WTC11 (cell line): ENCODE data around the gene TNRC18. TPM values are rescaled to one million over a fixed set of nuclear protein-coding genes. Genes with fewer than 3 reads are reported as not detected.
A peak's percentile ranks its signal among the peaks of the same experiment; 100 is the strongest.

ENCODE experiments used
- ATAC-seq: fragments of 200-7000 bp; cut with Tn5 transposase; 2 replicates; pipeline ENCODE4 v1.10.0; 2021; ENCODE audit warnings: mild to moderate bottlenecking, moderate library complexity
- Bru-seq: library from RNA; stranded (reverse); fragments of 400-500 nt; gene quantifications from one replicate; lab custom pipeline; 2021; lab: Mats Ljungman, UMichigan
- CTCF ChIA-PET: fragments of 300-600 bp; sonication (Branson Sonifier 250); formaldehyde crosslinking; loops from one replicate; lab custom pipeline; 2021; ENCODE audit warnings: antibody characterized with exemption; lab: Charles Lee
- POLR2A ChIA-PET: fragments of 350-600 bp; sonication (Branson Sonifier 250); formaldehyde crosslinking; loops from one replicate; lab custom pipeline; 2021; ENCODE audit warnings: antibody characterized with exemption; lab: Charles Lee
- DNase-seq: peaks from one replicate; pipeline ENCODE4 v3.0.0; 2021; ENCODE audit warnings: low spot score
- H3K27ac Mint-ChIP-seq: 2 replicates; pipeline ENCODE4 v1.8.0; 2021; ENCODE audit warnings: mixed read lengths
- H3K27me3 Mint-ChIP-seq: 2 replicates; pipeline ENCODE4 v1.8.0; 2021; ENCODE audit warnings: low read depth, mild to moderate bottlenecking, moderate library complexity, mixed read lengths
- H3K36me3 Mint-ChIP-seq: 2 replicates; pipeline ENCODE4 v1.8.0; 2021; ENCODE audit warnings: mixed read lengths
- H3K4me1 Mint-ChIP-seq: 2 replicates; pipeline ENCODE4 v1.8.0; 2022; ENCODE audit warnings: mixed read lengths
- H3K4me3 Mint-ChIP-seq: 2 replicates; pipeline ENCODE4 v1.8.0; 2021; ENCODE audit warnings: mild to moderate bottlenecking, moderate library complexity, mixed read lengths
- H3K9me3 Mint-ChIP-seq: 2 replicates; pipeline ENCODE4 v1.8.0; 2021; ENCODE audit warnings: mixed read lengths
- ELF4 ChIP-seq: sonication (generic); formaldehyde crosslinking; IDR thresholded peaks from 2 replicates; pipeline ENCODE4 v1.8.1; 2022; ENCODE audit warnings: low read depth, mild to moderate bottlenecking, moderate library complexity, missing genetic modification reagents
- ESRRA ChIP-seq: sonication (generic); formaldehyde crosslinking; IDR thresholded peaks from 2 replicates; pipeline ENCODE4 v1.8.1; 2022; ENCODE audit warnings: mild to moderate bottlenecking, missing genetic modification reagents, borderline replicate concordance
- KAT7 ChIP-seq: sonication (generic); formaldehyde crosslinking; IDR thresholded peaks from 2 replicates; pipeline ENCODE4 v1.8.1; 2023; ENCODE audit warnings: missing genetic modification reagents, mild to moderate bottlenecking, borderline replicate concordance
- RELA ChIP-seq: sonication (generic); formaldehyde crosslinking; IDR thresholded peaks from 2 replicates; pipeline ENCODE4 v1.8.1; 2022; ENCODE audit warnings: missing genetic modification reagents, mild to moderate bottlenecking, borderline replicate concordance
- SMAD3 ChIP-seq: sonication (generic); formaldehyde crosslinking; IDR thresholded peaks from 2 replicates; pipeline ENCODE4 v1.8.0; 2022; ENCODE audit warnings: missing genetic modification reagents, mild to moderate bottlenecking, borderline replicate concordance
- ZNF219 ChIP-seq: sonication (generic); formaldehyde crosslinking; IDR thresholded peaks from 2 replicates; pipeline ENCODE4 v1.8.0; 2023; ENCODE audit warnings: missing genetic modification reagents, mild to moderate bottlenecking, borderline replicate concordance
- long read RNA-seq, 3 experiments: library from RNA in 1 of 3; library from capped mRNA in 1 of 3; library from polyadenylated mRNA in 1 of 3; unstranded in 2 of 3; stranded (forward) in 1 of 3; transcript quantifications; one replicate each; pipeline ENCODE4 v2.0.0, GENCODE V29; 2021
- total RNA-seq: library from RNA; stranded (reverse); gene quantifications from 3 replicates; pipeline ENCODE4 v1.2.3, GENCODE V29; 2021
- TF ChIP-seq, protein P1 (sequence below): sonication (generic); formaldehyde crosslinking; IDR thresholded peaks from 2 replicates; pipeline ENCODE4 v1.8.0; 2023; ENCODE audit warnings: missing genetic modification reagents
- TF ChIP-seq, protein P2 (sequence below): sonication (generic); formaldehyde crosslinking; conservative IDR thresholded peaks from 2 replicates; pipeline ENCODE4 v1.8.1; 2023; ENCODE audit warnings: mild to moderate bottlenecking, low read depth, missing genetic modification reagents, moderate library complexity
- TF ChIP-seq, protein P3 (sequence below): sonication (generic); formaldehyde crosslinking; IDR thresholded peaks from 2 replicates; pipeline ENCODE4 v1.8.1; 2023; ENCODE audit warnings: mild to moderate bottlenecking, missing genetic modification reagents, borderline replicate concordance
- TF ChIP-seq, protein P4 (sequence below): sonication (generic); formaldehyde crosslinking; IDR thresholded peaks from 2 replicates; pipeline ENCODE4 v1.8.1; 2023; ENCODE audit warnings: mild to moderate bottlenecking, moderate library complexity, missing genetic modification reagents
- TF ChIP-seq, protein P5 (sequence below): sonication (generic); formaldehyde crosslinking; IDR thresholded peaks from 2 replicates; pipeline ENCODE4 v1.8.0; 2022; ENCODE audit warnings: mild to moderate bottlenecking, missing genetic modification reagents
- TF ChIP-seq, protein P6 (sequence below): fragments of 250-450 bp; sonication (Bioruptor Pico); conservative IDR thresholded peaks from 2 replicates; pipeline ENCODE4 v1.9.0; 2021; ENCODE audit warnings: mild to moderate bottlenecking

Gene TNRC18, protein sequence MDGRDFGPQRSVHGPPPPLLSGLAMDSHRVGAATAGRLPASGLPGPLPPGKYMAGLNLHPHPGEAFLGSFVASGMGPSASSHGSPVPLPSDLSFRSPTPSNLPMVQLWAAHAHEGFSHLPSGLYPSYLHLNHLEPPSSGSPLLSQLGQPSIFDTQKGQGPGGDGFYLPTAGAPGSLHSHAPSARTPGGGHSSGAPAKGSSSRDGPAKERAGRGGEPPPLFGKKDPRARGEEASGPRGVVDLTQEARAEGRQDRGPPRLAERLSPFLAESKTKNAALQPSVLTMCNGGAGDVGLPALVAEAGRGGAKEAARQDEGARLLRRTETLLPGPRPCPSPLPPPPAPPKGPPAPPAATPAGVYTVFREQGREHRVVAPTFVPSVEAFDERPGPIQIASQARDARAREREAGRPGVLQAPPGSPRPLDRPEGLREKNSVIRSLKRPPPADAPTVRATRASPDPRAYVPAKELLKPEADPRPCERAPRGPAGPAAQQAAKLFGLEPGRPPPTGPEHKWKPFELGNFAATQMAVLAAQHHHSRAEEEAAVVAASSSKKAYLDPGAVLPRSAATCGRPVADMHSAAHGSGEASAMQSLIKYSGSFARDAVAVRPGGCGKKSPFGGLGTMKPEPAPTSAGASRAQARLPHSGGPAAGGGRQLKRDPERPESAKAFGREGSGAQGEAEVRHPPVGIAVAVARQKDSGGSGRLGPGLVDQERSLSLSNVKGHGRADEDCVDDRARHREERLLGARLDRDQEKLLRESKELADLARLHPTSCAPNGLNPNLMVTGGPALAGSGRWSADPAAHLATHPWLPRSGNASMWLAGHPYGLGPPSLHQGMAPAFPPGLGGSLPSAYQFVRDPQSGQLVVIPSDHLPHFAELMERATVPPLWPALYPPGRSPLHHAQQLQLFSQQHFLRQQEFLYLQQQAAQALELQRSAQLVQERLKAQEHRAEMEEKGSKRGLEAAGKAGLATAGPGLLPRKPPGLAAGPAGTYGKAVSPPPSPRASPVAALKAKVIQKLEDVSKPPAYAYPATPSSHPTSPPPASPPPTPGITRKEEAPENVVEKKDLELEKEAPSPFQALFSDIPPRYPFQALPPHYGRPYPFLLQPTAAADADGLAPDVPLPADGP (N-terminal part only)
- 29.1 to 55.0 TPM (median 34.2 TPM) in 3 replicates for total RNA-seq
- percentile 48 among the genes with signal in this experiment for Bru-seq, nascent RNA
- long read RNA-seq, experiment 1, partial matches to known transcripts = 12 of 12 reads
- long read RNA-seq, experiment 1, other reads (novel, unspliced or antisense) = 0 of 12 reads
- long read RNA-seq, experiment 2, partial matches to known transcripts = 13 of 28 reads
- long read RNA-seq, experiment 2, other reads (novel, unspliced or antisense) = 15 of 28 reads
- long read RNA-seq, experiment 3 = 0 reads

DNA sequence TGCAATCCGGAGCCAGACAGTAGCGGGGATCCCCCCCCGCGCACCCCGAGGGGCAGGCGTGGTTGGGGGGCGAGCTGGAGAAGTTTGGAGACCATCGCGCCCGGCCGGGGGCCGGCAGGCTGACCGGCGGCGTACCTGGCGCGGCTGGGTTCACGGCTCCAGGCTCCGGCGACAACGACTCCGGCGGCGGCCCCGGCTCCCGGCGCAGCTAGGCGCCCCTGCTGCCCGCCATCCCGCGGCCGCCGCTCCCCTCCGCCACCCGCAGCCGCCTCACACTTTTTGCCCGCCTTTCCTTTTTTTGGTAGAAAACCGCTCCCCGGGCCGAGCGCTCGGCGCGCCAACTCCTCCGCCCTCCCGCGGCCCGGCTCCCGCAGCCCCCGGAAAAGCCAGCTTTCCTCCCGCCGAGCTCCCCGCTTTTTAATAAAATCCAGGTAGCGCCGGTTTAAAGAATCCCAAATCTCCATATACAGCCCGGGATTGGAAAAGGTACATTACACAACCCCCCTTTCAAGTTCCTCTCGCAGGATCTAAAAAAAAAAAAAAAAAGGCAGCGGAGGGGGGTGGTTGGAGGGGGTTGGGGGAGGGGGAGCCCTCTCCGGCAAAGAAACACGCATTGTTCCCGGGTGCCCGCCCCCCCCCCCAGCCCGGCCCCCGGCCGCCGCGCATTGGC lies at the start of gene TNRC18:
TNRC18 (minus strand) TSS at position 529 of the 670 bp plus-strand sequence. CDS start 2,588 bp downstream, outside the sequence.
- Mint-ChIP-seq H3K4me3 (peak within 1 kb of the TSS; percentile 88), H3K9me3 (no peaks in the 10 kb centered on the region), H3K27me3 (peaks cover 67% of the 10 kb centered on the region), H3K4me1 (peaks cover 11% of the 10 kb centered on the region), H3K36me3 (no peaks in the 10 kb centered on the region), H3K27ac (peak within 1 kb of the TSS; percentile 97)
- TF ChIP-seq, protein P1, sequence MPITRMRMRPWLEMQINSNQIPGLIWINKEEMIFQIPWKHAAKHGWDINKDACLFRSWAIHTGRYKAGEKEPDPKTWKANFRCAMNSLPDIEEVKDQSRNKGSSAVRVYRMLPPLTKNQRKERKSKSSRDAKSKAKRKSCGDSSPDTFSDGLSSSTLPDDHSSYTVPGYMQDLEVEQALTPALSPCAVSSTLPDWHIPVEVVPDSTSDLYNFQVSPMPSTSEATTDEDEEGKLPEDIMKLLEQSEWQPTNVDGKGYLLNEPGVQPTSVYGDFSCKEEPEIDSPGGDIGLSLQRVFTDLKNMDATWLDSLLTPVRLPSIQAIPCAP (CRISPR knock-in tag) = no peak
- TF ChIP-seq ESRRA (no peak), SMAD3 (CRISPR knock-in tag) (no peak), ZNF219 (no peak), KAT7 (CRISPR knock-in tag) (no peak), ELF4 (CRISPR knock-in tag) (no peak), RELA (CRISPR knock-in tag) (no peak)
- TF ChIP-seq, protein P2, sequence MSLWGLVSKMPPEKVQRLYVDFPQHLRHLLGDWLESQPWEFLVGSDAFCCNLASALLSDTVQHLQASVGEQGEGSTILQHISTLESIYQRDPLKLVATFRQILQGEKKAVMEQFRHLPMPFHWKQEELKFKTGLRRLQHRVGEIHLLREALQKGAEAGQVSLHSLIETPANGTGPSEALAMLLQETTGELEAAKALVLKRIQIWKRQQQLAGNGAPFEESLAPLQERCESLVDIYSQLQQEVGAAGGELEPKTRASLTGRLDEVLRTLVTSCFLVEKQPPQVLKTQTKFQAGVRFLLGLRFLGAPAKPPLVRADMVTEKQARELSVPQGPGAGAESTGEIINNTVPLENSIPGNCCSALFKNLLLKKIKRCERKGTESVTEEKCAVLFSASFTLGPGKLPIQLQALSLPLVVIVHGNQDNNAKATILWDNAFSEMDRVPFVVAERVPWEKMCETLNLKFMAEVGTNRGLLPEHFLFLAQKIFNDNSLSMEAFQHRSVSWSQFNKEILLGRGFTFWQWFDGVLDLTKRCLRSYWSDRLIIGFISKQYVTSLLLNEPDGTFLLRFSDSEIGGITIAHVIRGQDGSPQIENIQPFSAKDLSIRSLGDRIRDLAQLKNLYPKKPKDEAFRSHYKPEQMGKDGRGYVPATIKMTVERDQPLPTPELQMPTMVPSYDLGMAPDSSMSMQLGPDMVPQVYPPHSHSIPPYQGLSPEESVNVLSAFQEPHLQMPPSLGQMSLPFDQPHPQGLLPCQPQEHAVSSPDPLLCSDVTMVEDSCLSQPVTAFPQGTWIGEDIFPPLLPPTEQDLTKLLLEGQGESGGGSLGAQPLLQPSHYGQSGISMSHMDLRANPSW = no peak
- TF ChIP-seq, protein P3, sequence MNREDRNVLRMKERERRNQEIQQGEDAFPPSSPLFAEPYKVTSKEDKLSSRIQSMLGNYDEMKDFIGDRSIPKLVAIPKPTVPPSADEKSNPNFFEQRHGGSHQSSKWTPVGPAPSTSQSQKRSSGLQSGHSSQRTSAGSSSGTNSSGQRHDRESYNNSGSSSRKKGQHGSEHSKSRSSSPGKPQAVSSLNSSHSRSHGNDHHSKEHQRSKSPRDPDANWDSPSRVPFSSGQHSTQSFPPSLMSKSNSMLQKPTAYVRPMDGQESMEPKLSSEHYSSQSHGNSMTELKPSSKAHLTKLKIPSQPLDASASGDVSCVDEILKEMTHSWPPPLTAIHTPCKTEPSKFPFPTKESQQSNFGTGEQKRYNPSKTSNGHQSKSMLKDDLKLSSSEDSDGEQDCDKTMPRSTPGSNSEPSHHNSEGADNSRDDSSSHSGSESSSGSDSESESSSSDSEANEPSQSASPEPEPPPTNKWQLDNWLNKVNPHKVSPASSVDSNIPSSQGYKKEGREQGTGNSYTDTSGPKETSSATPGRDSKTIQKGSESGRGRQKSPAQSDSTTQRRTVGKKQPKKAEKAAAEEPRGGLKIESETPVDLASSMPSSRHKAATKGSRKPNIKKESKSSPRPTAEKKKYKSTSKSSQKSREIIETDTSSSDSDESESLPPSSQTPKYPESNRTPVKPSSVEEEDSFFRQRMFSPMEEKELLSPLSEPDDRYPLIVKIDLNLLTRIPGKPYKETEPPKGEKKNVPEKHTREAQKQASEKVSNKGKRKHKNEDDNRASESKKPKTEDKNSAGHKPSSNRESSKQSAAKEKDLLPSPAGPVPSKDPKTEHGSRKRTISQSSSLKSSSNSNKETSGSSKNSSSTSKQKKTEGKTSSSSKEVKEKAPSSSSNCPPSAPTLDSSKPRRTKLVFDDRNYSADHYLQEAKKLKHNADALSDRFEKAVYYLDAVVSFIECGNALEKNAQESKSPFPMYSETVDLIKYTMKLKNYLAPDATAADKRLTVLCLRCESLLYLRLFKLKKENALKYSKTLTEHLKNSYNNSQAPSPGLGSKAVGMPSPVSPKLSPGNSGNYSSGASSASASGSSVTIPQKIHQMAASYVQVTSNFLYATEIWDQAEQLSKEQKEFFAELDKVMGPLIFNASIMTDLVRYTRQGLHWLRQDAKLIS = no peak
- TF ChIP-seq, protein P4, sequence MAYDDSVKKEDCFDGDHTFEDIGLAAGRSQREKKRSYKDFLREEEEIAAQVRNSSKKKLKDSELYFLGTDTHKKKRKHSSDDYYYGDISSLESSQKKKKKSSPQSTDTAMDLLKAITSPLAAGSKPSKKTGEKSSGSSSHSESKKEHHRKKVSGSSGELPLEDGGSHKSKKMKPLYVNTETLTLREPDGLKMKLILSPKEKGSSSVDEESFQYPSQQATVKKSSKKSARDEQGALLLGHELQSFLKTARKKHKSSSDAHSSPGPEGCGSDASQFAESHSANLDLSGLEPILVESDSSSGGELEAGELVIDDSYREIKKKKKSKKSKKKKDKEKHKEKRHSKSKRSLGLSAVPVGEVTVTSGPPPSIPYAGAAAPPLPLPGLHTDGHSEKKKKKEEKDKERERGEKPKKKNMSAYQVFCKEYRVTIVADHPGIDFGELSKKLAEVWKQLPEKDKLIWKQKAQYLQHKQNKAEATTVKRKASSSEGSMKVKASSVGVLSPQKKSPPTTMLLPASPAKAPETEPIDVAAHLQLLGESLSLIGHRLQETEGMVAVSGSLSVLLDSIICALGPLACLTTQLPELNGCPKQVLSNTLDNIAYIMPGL = no peak
- TF ChIP-seq, protein P5, sequence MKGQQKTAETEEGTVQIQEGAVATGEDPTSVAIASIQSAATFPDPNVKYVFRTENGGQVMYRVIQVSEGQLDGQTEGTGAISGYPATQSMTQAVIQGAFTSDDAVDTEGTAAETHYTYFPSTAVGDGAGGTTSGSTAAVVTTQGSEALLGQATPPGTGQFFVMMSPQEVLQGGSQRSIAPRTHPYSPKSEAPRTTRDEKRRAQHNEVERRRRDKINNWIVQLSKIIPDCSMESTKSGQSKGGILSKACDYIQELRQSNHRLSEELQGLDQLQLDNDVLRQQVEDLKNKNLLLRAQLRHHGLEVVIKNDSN (CRISPR knock-in tag) = no peak
- TF ChIP-seq, protein P6, sequence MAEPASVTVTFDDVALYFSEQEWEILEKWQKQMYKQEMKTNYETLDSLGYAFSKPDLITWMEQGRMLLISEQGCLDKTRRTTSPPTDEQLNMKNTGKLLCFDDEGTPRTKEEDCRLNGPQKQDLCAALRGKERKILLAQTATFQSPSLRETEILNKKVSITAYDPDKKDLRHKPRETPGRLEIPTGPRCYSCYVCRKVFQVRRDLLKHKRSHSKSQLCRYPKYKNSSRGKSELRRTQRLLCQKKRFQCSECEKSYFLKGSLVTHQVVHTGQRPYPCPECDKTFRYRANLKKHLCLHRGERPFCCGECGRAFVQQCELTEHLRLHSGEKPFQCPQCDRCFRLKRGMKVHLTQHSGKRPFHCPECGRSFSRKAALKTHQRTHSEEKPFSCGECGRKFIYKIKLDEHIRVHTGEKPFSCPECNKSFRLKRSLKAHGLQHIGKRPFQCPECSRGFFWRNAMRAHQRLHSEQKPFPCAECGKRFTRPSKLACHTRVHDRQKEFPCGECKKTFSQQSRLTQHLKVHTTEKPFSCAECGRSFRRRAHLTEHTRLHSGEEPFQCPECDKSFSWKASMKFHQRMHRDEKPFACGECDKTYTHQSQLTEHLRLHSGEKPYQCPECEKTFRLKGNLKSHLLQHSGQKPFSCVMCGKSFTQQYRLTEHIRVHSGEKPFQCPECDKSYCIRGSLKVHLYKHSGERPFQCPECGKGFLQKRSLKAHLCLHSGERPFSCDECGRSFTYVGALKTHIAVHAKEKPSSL (CRISPR knock-in tag) = no peak
- ATAC-seq (no peak), DNase-seq (peak; percentile 63)
- CTCF ChIA-PET = interaction anchor here (0.5 to 2.2 kb wide), 7 partner anchors 27 to 183 kb away, joined by 3 to 8 read pairs (median 3); no protein-coding TSS in a partner anchor
- POLR2A ChIA-PET = interaction anchor here (0.6 to 3.5 kb wide), 8 partner anchors 16 to 127 kb away, joined by 3 to 20 read pairs (median 3); no protein-coding TSS in a partner anchor
